Measurements from ENCODE around the gene TBC1D5.

TBC1D5 gene

DNA sequence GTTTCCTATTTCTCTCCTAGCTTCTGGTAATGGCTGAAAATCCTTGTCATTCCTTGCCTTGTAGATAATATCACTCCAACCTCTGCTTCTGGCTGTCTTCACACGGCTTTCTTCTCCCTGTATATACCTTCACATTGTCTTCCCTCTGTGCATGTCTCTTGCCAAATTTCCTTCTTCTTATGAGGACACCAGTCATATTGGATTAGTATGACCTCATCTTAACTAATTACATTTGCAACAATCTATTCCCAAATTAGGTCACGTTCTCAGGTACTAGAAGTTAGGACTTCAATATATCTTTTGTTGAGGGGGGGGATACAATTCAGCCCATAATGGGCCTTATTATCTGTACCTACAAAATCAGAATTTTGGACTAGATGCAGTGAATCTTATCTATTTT lies 440.3 kb downstream of the TBC1D5 start:
- no peak for DNase-seq (ENCODE audit: low spot score)

DNA sequence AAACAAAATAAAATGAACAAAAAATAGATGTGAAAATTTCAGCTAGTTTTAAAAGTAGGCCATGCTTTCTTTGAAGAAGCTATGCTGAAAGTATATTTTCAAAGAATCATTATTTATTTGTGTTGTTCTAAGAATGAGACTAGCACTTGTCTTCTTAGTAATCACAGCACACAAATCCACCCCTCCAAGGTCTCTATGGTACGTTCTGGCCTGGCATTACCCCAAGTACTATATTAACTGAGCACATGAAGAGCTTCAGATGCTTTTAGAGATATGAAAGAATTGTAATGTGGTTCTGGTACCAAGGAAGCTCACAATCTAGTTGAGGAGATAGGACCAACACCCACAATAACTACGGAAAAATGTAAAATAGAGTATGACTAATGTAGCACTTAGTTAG lies 441.2 kb downstream of the TBC1D5 start:
- DNase-seq (ENCODE audit: low spot score): no peak

DNA sequence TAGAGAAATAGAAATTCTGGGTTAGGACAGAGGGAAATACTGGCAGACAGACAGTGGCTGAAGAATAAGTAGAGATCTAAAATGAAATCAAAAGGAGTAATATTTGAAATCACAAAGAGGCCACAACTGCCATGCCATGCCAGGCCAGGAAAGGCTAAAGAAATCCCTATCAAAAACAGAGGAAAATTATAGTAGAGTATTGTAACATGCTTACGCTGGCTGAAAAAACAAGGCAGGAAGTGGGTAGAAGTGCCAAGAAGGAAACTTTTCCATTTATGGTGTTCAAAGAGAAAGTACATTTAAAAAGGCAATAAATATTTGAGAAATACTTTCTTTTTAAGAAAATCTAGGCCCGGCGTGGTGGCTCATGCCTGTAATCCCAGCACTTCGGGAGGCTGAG lies 442.0 kb downstream of the TBC1D5 start:
- DNase-seq (ENCODE audit: low spot score): no peak

DNA sequence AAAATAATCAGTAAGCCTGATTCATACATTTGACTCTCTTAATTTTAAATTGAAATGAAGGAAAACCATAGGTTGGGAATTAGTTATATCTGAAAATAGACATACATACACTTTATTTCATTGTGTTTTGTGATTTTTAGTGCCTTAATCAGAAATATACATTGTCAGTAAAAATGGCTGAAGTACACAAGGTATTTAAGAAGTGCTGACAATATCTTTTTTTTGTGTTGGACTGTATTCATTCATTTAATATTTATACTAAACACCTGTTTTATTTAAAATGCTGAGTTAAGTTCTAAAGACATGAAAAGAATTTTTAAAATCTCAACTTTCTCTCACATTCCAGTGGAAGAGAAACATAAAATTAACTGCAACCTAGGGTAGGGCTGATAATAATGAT lies 444.4 kb downstream of the TBC1D5 start:
- DNase-seq (ENCODE audit: low spot score): no peak

DNA sequence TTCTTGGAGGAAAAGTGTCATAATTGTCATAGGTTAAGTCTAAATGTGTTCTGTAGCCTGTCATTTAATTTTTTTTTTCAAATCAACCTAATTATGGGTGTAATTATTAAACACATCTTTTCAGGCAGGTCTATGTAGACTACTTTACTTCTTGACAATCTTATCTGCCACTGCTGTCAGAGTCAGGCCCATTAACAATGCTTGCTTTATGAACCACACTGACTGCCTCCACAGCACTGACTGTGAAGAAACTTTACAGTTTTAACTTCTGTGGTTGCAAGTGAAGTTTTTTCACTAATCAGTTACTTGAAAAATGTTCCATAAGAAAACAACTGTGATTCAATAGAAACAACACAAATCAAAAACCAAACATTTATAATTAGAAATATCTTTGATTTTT lies 449.9 kb downstream of the TBC1D5 start:
- no peak for DNase-seq (ENCODE audit: low spot score)

DNA sequence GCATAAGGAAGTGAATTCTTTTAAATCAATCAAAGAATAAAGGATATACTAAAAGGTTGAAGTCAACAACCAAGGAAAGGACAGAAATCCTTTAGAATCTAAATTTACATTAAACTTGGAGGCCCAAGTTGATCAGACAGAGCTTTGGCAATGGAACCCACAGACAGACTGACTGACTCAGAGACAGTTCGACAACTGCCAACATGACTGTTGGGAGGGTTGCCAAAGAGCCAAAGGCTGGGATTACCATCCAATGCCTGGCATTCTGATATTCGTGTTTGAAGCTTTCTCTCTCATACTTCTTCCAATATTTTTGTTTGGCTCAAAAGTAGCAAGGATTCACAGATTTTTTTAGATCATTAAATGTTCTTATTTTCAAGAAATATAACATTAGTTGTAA lies 451.5 kb downstream of the TBC1D5 start:
- DNase-seq (ENCODE audit: low spot score): no peak

DNA sequence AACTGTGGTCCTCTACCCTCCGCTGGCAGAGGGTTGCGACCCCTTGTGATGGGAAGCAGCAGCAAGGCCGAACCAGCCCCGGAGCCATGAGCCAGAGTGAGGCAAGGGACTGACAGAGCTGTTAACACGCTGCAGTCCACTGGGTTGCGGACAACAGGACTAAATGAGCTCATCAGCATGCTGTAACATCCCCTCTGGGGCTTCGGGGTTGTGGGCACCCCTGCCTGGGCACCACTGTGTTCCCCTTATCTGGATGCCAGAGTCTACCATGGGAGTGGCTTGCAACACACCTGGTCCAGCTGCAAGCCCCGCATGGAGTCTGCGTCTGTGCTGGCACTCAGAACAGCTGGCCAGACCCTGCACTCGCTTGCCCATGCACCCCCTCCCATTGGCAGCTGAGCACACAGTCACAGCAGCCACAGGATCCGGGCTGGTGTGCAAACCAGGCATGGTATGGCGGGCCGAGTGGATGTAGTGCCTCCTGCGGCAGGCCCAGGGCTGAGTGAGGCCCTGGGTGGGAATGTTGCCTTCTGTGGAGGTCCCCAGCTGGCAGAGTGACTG lies 453.5 kb downstream of the TBC1D5 start:
- DNase-seq (ENCODE audit: low spot score): no peak

DNA sequence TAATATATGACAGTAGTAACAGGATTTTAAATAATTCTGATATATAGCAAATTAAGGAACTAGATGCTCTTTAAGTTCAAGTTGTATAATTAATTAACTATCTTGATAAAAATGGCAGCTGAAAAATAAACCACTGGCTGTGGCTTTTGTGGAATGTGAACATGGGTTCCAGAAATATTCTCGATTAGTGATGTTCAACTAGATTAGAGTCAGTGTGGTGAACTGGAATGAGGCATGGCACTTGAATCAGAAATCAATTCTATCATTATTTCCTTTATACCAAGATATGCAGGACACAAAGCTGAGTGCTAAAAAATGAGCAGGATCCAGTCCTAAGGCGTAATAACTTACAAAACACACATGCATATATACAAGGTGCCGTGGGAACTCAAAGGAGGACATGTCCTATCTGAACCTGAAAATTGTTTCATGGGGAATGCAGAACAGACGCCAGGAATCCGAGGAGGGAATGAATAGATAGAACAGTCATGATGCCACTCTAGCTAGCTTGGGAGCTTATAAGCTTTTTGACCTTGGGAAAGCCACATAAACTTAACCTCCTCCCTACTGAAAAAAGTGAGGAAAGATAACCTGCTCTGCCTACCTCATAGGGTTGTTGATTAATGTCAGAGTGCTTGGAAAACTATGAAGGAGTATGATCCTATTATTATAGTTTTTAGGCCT lies 455.3 kb downstream of the TBC1D5 start:
- no peak for DNase-seq (ENCODE audit: low spot score)

DNA sequence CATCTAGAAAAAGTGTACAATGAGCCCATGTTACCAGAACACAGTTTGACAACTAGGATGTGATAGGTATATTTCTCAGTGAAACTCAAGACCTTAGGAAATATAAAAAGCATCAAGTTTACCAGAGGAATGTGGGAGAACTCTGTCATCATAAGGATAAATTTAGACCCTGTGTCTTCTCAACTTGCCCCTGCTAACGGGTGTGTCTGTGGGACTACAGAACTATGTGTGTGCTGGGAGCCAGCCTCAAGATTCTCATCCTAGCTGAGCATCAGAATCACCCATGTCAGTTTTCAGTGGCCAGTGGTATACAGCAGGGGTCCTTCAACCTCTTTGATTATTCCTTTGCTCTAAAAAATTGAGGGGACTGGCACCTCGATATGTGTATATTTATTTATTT lies 464.4 kb downstream of the TBC1D5 start:
- no peak for DNase-seq (ENCODE audit: low spot score)

DNA sequence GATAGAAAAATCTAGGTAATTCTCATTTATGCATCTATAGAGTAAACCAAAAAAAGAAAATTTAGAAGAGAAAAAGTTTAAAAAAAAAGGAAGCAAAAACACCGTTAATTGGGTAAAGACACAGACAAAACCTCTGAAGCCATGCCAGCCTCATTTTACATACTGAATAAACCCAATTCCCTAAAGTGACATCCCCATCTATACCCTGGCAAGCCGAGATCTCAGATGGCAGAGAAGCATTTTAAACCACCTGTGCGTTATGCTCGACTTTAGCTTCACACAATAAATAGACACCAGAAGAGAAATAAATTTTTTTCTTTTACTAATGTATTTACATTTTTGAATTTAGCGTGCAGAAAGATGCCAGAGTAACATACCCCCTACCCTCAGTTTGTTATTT lies 475.6 kb downstream of the TBC1D5 start:
- no peak for DNase-seq (ENCODE audit: low spot score)

DNA sequence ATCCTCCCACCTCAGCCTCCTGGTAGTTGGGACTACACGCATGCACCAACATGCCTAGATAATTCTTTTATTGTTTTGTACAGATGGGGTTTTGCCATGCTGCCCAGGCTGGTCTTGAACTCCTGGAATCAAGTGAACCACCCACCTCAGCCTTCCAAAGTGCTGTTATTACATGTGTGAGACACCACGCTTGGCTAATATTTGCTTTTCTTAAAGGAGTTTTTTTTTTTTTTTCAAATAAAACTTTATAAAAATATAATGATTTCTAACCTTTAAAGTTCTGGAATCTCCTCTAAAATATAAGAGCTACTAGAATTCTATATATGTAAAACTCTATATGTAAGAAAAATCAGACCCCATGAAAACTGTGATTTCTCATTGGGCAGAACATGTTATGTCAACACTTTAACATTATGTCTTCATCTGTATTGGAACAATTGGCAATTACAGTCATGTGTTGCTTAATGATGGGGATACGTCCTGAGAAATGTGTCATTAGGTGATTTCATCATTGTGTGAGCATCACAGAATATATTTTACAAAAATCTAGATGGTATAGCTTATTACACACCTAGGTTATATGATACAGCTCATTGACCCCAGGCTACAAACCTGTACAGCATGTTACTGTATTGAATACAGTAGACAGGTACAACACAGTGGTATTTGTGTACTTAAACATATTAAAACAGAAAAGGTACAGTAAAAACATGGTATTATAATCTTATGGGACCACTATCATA lies 480.6 kb downstream of the TBC1D5 start:
- DNase-seq (ENCODE audit: low spot score): no peak

DNA sequence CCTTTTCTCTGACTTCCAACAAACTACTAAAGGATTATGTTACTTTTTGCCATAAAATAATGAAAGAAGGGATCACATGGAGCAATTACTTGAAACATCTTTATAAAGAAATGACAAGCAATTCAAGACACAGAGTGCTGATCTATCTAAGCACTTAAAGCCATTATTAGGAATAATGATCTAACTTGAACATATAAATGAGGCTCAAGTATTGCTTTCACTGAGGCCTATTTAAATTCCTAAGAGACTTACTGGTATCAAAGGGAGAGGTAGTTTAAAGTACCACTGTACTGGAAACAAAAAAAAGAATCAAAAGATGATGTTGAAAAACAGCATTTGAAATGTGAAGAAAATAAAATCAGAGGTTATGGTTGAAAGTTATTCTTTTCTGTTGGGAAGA lies 482.2 kb downstream of the TBC1D5 start:
- DNase-seq (ENCODE audit: low spot score): no peak

DNA sequence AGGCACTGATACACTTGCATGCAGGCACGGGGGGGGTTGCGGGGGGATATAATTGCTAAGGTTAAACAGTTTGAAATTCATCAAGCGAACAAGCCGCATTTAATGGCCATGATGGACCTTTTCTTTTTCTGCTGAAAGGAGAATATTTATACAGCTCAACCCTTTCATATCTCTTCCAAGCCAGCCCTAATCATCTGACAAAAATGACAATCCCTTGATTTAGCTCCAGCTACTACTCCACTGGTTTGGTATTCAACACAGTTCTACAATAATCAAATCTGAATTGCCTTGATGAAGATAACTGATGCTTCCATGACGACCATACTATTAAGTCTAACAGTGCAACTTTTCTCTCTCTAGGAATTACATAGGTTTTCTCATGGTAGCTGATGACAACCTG lies 482.7 kb downstream of the TBC1D5 start:
- DNase-seq (ENCODE audit: low spot score): no peak

DNA sequence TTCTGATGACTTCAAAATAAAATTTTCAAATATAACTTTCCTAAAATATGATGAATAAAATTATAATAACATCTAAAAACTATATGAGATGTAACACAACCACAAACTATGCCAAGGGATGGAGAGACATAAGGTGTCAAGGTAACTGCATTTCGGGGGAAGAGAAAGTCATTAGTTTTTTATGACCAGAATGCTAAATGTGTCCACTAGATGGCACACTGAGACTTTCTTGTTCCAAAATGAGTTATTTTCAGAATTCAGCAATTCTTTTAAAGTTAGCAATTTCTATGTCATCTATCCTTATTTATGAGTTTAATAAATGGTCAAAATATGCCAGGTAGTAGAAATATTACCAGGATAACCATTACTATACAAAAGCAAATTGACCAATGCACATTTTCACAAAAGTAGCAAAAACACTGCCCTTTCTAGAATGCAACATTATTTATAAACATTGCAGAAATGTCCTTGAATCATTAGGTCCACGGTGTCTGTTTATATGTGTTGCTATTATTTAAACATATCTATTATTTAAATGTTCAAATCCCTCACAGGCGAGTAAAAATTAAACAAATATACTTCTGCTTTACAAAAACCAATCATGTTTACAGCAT lies 483.5 kb downstream of the TBC1D5 start:
- peak; percentile 40 for DNase-seq (ENCODE audit: low spot score)

DNA sequence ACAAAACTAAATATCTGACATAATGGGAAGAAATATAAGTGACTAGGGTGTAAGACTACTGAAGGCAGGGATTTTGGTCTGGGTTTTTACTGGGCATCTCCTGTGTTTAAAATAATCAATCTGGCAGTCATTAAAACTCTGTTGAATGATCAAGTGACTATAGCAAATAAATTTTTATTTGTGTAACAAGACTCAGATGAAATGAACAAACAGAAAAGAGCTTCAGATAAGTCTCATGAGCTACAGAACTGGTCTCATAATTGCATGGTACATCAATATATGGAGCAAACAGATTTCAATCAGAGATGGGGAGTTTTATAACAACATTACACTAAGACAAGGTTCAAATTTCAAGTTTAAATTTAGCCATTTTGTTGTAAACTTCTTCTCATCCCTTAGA lies 485.2 kb downstream of the TBC1D5 start:
- no peak for DNase-seq (ENCODE audit: low spot score)

DNA sequence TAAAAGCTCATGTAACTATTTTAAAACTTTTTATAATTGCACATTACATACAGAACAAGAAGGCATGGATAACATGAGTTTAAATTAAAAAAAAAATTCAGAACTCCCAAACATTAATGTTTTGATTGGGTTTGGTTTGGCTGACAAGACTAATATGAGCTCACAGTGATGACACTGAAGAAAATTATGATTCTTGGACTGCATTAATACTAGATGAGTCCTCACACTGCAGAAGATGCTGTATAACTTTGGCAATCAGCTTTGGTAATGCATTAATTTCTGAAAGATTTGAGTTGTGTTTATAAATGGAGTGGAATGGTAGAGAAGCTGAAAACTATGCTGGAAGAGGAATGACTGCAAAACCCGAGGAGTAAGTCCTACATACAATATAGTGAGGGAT lies 498.8 kb downstream of the TBC1D5 start:
- peak; percentile 12 for DNase-seq (ENCODE audit: low spot score)

DNA sequence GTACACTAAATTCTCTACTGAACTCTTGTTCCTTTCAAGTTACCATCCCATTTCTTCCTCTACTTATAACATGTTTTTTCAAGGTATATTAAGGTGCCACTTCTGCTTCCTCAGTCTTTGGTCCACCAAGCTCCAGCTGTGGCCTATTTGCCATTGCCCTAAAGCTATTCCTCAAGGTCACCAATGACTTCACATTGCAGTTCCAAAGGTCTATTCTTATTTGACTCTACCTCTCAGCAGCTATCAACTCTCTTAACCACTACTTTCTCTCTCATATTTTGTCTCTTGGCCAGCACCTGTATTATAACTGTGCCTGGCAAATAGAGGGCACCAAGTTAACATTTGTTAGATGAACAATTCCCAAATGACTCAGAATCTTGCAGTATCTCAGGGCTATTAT lies 503.0 kb downstream of the TBC1D5 start:
- DNase-seq (ENCODE audit: low spot score): no peak

DNA sequence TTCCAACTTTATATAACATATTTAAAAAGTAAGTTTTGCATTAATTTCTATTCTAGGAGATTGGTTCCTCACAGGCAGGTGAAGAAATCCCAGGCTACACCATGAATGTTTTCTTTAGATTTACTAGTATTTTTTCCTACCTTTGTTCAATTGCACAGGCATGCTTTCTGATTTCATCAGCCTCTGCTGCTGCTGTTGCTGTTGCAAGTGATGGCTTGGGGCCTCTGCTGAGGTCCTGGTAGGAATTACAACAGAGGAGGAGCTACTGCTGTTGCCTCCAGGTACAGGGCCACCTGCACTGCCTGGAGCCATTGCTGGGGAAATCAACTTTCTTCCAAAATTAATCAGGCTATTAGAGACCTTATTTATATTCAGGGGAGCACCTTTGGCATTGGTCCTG lies 504.4 kb downstream of the TBC1D5 start:
- no peak for DNase-seq (ENCODE audit: low spot score)

DNA sequence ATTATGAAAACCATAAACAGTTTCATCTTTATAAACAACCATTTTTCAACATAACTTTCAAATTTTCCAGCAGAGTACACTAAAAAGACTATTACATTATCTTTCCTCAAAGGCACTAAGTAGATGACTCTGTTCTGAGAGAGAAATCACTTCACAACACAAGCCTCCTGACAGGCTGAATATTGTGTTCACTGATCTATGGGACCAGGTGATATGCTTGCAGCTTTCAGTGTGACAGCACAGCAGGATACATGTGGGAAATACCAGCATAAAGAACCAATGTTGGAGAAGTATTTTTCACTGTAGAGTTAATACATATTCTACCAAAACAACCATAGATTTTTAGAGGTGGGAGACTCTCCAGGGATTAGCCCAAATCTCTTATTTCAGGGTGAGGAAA lies 507.1 kb downstream of the TBC1D5 start:
- DNase-seq (ENCODE audit: low spot score): no peak

DNA sequence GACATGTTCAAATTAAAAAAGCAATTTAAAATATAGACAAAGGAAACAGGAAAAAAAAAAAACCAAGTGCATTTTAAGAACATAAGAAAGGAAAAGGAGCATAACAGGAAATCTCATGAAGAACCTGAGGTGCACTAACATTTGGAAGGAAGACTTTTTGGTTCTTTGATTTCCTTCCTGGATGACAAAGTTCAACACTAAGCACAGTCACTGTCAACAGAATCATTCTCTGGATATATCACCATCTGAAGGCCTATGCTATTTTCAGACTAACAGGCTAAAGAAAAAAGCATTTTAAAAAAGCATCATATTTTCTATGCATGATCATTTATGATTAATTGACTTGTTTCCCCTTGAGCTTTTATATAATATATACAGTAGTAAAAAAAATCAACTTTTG lies 508.0 kb downstream of the TBC1D5 start:
- DNase-seq (ENCODE audit: low spot score): no peak

DNA sequence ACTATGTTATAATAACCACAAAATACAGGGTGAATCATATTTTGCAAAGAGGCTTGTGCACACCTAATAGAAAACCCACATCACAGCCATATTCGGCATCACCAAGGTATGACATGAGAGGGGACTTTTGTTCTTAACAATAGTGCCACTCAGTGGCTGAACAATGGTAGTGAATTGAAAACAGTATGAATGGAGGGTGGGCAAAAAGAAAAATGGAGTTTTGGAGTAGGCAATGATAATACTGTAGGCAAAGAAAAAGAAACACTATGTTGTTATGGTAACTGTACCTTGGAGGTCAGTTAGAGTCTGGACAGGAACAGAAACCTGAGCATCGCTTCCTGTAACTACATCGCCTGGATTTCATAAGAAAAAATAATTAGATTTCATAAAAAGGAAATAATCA lies 509.0 kb downstream of the TBC1D5 start:
- peak; percentile 51 for DNase-seq (ENCODE audit: low spot score)

DNA sequence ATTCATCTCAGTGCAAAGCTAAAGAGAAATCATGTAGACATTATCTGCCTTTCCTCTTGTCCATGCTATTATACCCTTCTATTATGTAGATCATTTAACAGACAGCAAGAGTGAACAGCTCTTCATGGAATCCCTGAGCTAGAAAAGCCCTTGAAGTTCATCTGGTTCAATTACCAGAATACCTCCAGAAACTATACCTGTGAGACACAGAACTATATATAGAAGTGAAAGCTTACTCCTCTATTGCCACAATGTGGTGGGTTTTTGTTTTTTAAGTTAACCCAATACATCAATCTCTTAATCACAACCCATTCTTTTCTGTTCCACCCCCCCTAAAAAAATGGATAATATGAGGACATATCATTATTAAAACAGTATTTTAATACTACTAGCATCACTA lies 510.0 kb downstream of the TBC1D5 start:
- no peak for DNase-seq (ENCODE audit: low spot score)

DNA sequence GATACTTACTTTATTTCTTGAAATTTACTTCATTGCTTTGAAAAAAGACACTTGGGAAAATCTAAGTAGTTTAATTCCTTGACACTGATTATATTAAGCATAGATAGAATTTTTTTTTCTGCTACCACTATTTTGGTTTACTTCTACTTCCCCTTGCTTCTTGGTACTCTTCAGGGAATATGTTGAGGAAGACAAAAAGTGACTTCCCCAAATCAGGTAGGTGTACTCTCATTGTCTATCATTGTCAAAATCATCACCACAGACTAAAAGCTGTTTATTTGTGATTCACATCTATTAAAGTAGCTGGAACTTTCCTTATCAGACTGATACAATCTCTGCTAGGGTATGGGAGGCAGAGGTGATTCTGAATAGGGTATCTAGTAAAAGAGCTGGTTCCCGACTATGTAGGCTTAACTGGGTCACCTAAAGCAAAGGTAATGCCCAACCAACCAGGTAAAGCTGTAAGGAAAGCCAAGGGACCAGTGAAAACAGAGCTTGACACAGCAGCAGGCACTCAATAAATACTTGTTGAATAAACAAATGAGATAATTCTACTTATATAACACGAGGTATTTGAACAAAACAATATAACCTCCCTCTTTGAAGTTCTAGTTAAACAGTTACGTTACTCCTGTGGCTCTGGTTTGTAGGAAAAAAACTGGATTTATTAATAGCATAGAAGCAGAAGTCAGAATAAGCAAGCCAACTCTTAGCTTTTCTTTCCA lies 510.7 kb downstream of the TBC1D5 start:
- no peak for DNase-seq (ENCODE audit: low spot score)

Data from AG20443 (cell line).